ENCODE data around the gene ARHGAP44. TPM values are rescaled to one million over a fixed set of nuclear protein-coding genes. Genes with fewer than 3 reads are reported as not detected.

The ARHGAP44 gene
- total and polyA plus RNA-seq, 2 of the 4 experiments (the other 2 are of a cell fraction), result 0.54 to 1.0 TPM

DNA sequence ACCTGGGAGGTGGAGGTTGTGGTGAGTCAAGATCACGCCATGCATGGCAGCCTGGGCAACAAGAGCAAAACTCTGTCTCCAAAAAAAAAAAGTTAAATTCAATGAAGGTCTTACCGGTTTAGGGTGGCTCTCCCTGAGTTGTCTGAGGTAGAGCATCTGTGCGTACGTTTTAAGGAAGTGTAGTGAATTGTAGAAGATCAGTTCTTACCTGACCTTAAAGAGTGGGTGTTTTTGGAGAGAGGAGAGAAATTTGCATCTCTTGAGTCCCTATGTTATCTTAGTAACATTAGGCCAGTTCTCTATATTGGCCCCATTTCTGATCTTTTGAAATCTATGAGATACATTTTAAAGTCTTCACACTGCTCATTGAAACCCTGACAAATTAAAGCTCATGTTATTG lies 172.4 kb downstream of the ARHGAP44 start:
- ATAC-seq (ENCODE audit: low read depth) (no peak), DNase-seq (no peak)
- H3K9me3 ChIP-seq (ENCODE audit: control insufficient read depth, insufficient read depth, low read length), result no peaks in the 10 kb centered on the region
- H3K9ac ChIP-seq (ENCODE audit: low read depth, low read length), result no peak overlapping the region
- H3K9me1 ChIP-seq (ENCODE audit: insufficient read depth, low read length), result 0 out of 2 replicates have a peak, but pooled peaks cover 2% of the 10 kb centered on the region
- WGBS, 2 experiments (ENCODE audit: extremely low coverage in 2 of 2, insufficient read length in 1 of 2), result 100% methylated on average over 2 of the region's 4 CpGs; no CpG with 5 or more reads in 1 of the 2 experiments
- no peaks in the 10 kb centered on the region for H3K27me3 ChIP-seq (ENCODE audit: control insufficient read depth, insufficient read depth, low read length)
- no peak overlapping the region for H3K18ac ChIP-seq (ENCODE audit: low read depth, low read length)
- H4K5ac ChIP-seq (ENCODE audit: low read depth, low read length), result no peak overlapping the region
- H2BK20ac ChIP-seq (ENCODE audit: low read depth, low read length), result no peak overlapping the region
- H4K20me1 ChIP-seq (ENCODE audit: insufficient read depth, low read length), result no peaks in the 10 kb centered on the region
- no TSS peak for BruUV-seq (replicated peaks)
- ChIA-PET POLR2A (ENCODE audit: unreplicated experiment) (no interaction called here), CTCF (no interaction called here)
- no peak overlapping the region for H3K4me3 ChIP-seq (ENCODE audit: insufficient read depth, low read depth, low read length)
- H3K14ac ChIP-seq (replicated peaks; ENCODE audit: low read depth, low read length), result no peak overlapping the region
- TF ChIP-seq, protein P1, sequence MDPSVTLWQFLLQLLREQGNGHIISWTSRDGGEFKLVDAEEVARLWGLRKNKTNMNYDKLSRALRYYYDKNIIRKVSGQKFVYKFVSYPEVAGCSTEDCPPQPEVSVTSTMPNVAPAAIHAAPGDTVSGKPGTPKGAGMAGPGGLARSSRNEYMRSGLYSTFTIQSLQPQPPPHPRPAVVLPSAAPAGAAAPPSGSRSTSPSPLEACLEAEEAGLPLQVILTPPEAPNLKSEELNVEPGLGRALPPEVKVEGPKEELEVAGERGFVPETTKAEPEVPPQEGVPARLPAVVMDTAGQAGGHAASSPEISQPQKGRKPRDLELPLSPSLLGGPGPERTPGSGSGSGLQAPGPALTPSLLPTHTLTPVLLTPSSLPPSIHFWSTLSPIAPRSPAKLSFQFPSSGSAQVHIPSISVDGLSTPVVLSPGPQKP (IDR thresholded peaks at IDR 0.05; ENCODE audit: borderline replicate concordance, low read depth, low read length), result no peak
- no peak for TF ChIP-seq CHD1 (IDR thresholded peaks at IDR 0.05; ENCODE audit: low read depth, low read length)
- TF ChIP-seq MAZ (IDR thresholded peaks at IDR 0.05; ENCODE audit: borderline replicate concordance, low read depth, low read length), result no peak
- TF ChIP-seq FOS (IDR thresholded peaks at IDR 0.05; ENCODE audit: low read depth, low read length), result no peak
- TF ChIP-seq RAD21 (IDR thresholded peaks at IDR 0.05; ENCODE audit: low read length), result no peak
- TF ChIP-seq BHLHE40 (IDR thresholded peaks at IDR 0.05; ENCODE audit: low read depth, low read length), result no peak
- TF ChIP-seq SMC3 (IDR thresholded peaks at IDR 0.05; ENCODE audit: low read depth, low read length), result no peak
- no peak for TF ChIP-seq CEBPB (IDR thresholded peaks at IDR 0.05; ENCODE audit: low read depth, low read length)
- no peak for TF ChIP-seq MXI1 (IDR thresholded peaks at IDR 0.05; ENCODE audit: borderline replicate concordance, low read depth, low read length)
- no peak for TF ChIP-seq POLR2A (IDR thresholded peaks at IDR 0.05; ENCODE audit: low read depth, low read length)
- TF ChIP-seq RCOR1 (IDR thresholded peaks at IDR 0.05; ENCODE audit: insufficient replicate concordance, low read length), result no peak
- TF ChIP-seq RFX5 (IDR thresholded peaks at IDR 0.05; ENCODE audit: low read depth, low read length), result no peak
- TF ChIP-seq, protein P2, sequence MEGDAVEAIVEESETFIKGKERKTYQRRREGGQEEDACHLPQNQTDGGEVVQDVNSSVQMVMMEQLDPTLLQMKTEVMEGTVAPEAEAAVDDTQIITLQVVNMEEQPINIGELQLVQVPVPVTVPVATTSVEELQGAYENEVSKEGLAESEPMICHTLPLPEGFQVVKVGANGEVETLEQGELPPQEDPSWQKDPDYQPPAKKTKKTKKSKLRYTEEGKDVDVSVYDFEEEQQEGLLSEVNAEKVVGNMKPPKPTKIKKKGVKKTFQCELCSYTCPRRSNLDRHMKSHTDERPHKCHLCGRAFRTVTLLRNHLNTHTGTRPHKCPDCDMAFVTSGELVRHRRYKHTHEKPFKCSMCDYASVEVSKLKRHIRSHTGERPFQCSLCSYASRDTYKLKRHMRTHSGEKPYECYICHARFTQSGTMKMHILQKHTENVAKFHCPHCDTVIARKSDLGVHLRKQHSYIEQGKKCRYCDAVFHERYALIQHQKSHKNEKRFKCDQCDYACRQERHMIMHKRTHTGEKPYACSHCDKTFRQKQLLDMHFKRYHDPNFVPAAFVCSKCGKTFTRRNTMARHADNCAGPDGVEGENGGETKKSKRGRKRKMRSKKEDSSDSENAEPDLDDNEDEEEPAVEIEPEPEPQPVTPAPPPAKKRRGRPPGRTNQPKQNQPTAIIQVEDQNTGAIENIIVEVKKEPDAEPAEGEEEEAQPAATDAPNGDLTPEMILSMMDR (conservative IDR thresholded peaks at IDR 0.05; ENCODE audit: low read depth, low read length), result no peak
- TF ChIP-seq, protein P3, sequence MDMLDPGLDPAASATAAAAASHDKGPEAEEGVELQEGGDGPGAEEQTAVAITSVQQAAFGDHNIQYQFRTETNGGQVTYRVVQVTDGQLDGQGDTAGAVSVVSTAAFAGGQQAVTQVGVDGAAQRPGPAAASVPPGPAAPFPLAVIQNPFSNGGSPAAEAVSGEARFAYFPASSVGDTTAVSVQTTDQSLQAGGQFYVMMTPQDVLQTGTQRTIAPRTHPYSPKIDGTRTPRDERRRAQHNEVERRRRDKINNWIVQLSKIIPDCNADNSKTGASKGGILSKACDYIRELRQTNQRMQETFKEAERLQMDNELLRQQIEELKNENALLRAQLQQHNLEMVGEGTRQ (IDR thresholded peaks at IDR 0.05; ENCODE audit: low read depth, low read length), result no peak
- no peak for TF ChIP-seq NFE2L2 (IDR thresholded peaks at IDR 0.05; ENCODE audit: low read depth, low read length)
- TF ChIP-seq MAFK (IDR thresholded peaks at IDR 0.05; ENCODE audit: low read depth, low read length), result no peak
- intact Hi-C loops (cut with micrococcal nuclease) (no loop called here), in situ Hi-C loops (cut with MboI; ENCODE audit: low sequenced_read_pairs) (no loop called here), dilution Hi-C loops (cut with HindIII; ENCODE audit: low sequenced_read_pairs, unreplicated experiment) (no loop called here)
- H2AFZ ChIP-seq (replicated peaks; ENCODE audit: low read length, poor library complexity), result no peak overlapping the region
- H3K36me3 ChIP-seq (ENCODE audit: control insufficient read depth, insufficient read depth, low read length), result no peaks in the 10 kb centered on the region
- no peaks in the 10 kb centered on the region; the same call in 1 of the 2 replicates for H3K4me1 ChIP-seq (ENCODE audit: control insufficient read depth, insufficient read depth, low read length)
- H4K8ac ChIP-seq (ENCODE audit: low read depth in 2 of 2, low read length in 2 of 2), result no peak overlapping the region
- H3K27ac ChIP-seq (ENCODE audit: insufficient read depth, low read length), result no peak overlapping the region
- H3K4me2 ChIP-seq (ENCODE audit: low read depth, low read length), result no peak overlapping the region
- H3K56ac ChIP-seq (ENCODE audit: extremely low read depth, insufficient read depth, low read length), result no peak overlapping the region
- no peak overlapping the region for H2AK9ac ChIP-seq (replicated peaks; ENCODE audit: low read depth, low read length, poor library complexity)
- no peak overlapping the region for H3K4ac ChIP-seq (ENCODE audit: low read depth, low read length)
- H4K91ac ChIP-seq (ENCODE audit: insufficient read depth, low read depth, low read length), result no peak overlapping the region
- H2BK5ac ChIP-seq (ENCODE audit: low read depth, low read length, poor library complexity, severe bottlenecking), result no peak overlapping the region
- no peak overlapping the region for H3K23ac ChIP-seq (ENCODE audit: low read depth, low read length)
- no peak overlapping the region for H2AK5ac ChIP-seq (ENCODE audit: low read depth, low read length)
- no peak overlapping the region for H2BK15ac ChIP-seq (ENCODE audit: low read depth, low read length)
- no peaks in the 10 kb centered on the region for H3K79me1 ChIP-seq (ENCODE audit: low read depth in 1 of 2, low read length in 2 of 2)
- no peak overlapping the region for H2BK120ac ChIP-seq (ENCODE audit: low read depth, low read length)

Measured in IMR-90 (cell line).